ENCODE results near the gene GH2.

GRCh38 chr17:63880706-63881105 lies 1.0 kb downstream of the GH2 start:
- TF ChIP-seq, protein P1, sequence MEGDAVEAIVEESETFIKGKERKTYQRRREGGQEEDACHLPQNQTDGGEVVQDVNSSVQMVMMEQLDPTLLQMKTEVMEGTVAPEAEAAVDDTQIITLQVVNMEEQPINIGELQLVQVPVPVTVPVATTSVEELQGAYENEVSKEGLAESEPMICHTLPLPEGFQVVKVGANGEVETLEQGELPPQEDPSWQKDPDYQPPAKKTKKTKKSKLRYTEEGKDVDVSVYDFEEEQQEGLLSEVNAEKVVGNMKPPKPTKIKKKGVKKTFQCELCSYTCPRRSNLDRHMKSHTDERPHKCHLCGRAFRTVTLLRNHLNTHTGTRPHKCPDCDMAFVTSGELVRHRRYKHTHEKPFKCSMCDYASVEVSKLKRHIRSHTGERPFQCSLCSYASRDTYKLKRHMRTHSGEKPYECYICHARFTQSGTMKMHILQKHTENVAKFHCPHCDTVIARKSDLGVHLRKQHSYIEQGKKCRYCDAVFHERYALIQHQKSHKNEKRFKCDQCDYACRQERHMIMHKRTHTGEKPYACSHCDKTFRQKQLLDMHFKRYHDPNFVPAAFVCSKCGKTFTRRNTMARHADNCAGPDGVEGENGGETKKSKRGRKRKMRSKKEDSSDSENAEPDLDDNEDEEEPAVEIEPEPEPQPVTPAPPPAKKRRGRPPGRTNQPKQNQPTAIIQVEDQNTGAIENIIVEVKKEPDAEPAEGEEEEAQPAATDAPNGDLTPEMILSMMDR (IDR thresholded peaks at IDR 0.05; ENCODE audit: low read length): no peak
- no peak for TF ChIP-seq EZH2 (IDR thresholded peaks at IDR 0.05; ENCODE audit: borderline replicate concordance, low read length)

All from OCI-LY1 (cell line).